Neural progenitor cell (in vitro differentiated cells): ENCODE results near the gene SHISAL1. TPM values are rescaled to one million over a fixed set of nuclear protein-coding genes. Genes with fewer than 3 reads are reported as not detected.

Source experiments
- DNase-seq: peaks from one replicate; pipeline ENCODE4 v3.0.0-alpha.2; 2016; ENCODE audit warnings: low spot score
- H2AFZ ChIP-seq: fragments of 200-600 bp; sonication (generic); replicated peaks from 2 replicates; pipeline ENCODE4 v1.6.1; 2016; ENCODE audit warnings: antibody characterized with exemption
- H3F3A ChIP-seq: fragments of 200-600 bp; sonication (generic); 2 replicates; pipeline ENCODE4 v1.6.1; 2016; ENCODE audit warnings: antibody characterized with exemption, low read depth
- H3K27ac ChIP-seq: fragments of 200-600 bp; sonication (generic); 2 replicates; pipeline ENCODE4 v1.5.1; 2016; ENCODE audit warnings: mild to moderate bottlenecking
- H3K27me3 ChIP-seq: fragments of 200-600 bp; sonication (generic); 2 replicates; pipeline ENCODE4 v1.6.1; 2016; ENCODE audit warnings: mild to moderate bottlenecking, moderate library complexity
- H3K36me3 ChIP-seq: fragments of 200-600 bp; sonication (generic); 2 replicates; pipeline ENCODE4 v1.5.1; 2016
- H3K4me1 ChIP-seq: fragments of 200-600 bp; sonication (generic); 2 replicates; pipeline ENCODE4 v1.6.1; 2016; ENCODE audit warnings: mixed run types
- H3K4me2 ChIP-seq: fragments of 200-600 bp; sonication (generic); 2 replicates; pipeline ENCODE4 v1.6.1; 2016
- H3K4me3 ChIP-seq: fragments of 200-600 bp; sonication (generic); 2 replicates; pipeline ENCODE4 v1.5.1; 2016
- H3K79me2 ChIP-seq: fragments of 200-600 bp; sonication (generic); 2 replicates; pipeline ENCODE4 v1.6.1; 2016; ENCODE audit warnings: low read depth
- H3K9ac ChIP-seq: fragments of 200-600 bp; sonication (generic); 2 replicates; pipeline ENCODE4 v1.6.1; 2016
- H3K9me3 ChIP-seq: fragments of 200-600 bp; sonication (generic); 2 replicates; pipeline ENCODE4 v1.5.1; 2016; ENCODE audit warnings: low read depth
- H4K20me1 ChIP-seq: fragments of 200-600 bp; sonication (generic); 2 replicates; pipeline ENCODE4 v1.6.1; 2016; ENCODE audit warnings: low read depth
- H3K27ac Mint-ChIP-seq: 3 replicates; pipeline ENCODE4 v1.8.0; 2021; ENCODE audit warnings: mixed read lengths
- H3K27me3 Mint-ChIP-seq: 2 replicates; pipeline ENCODE4 v1.8.0; 2022; ENCODE audit warnings: low read depth, mild to moderate bottlenecking, inconsistent platforms, moderate library complexity, mixed read lengths; ENCODE audit not compliant: insufficient read depth
- H3K36me3 Mint-ChIP-seq: 3 replicates; pipeline ENCODE4 v1.8.0; 2021; ENCODE audit warnings: mixed read lengths
- H3K4me1 Mint-ChIP-seq: 3 replicates; pipeline ENCODE4 v1.8.0; 2021; ENCODE audit warnings: mixed read lengths
- H3K4me3 Mint-ChIP-seq: 3 replicates; pipeline ENCODE4 v1.8.0; 2021; ENCODE audit warnings: mild to moderate bottlenecking, moderate library complexity, mixed read lengths
- H3K9me3 Mint-ChIP-seq: 3 replicates; pipeline ENCODE4 v1.8.0; 2020; ENCODE audit warnings: mixed read lengths
- CTCF ChIP-seq: fragments of 200-600 bp; sonication (generic); IDR thresholded peaks from 2 replicates; pipeline ENCODE4 v1.5.1; 2017; ENCODE audit warnings: antibody characterized with exemption, mild to moderate bottlenecking
- EZH2 ChIP-seq: fragments of 200-600 bp; sonication (generic); IDR thresholded peaks from 2 replicates; pipeline ENCODE4 v1.6.1; 2017; ENCODE audit warnings: antibody characterized with exemption, mild to moderate bottlenecking, moderate library complexity
- EZH2phosphoT487 ChIP-seq: fragments of 200-600 bp; sonication (generic); IDR thresholded peaks from 2 replicates; pipeline ENCODE4 v1.6.1; 2017; ENCODE audit warnings: antibody characterized with exemption
- total RNA-seq: library from RNA; depleted of rRNA; stranded (reverse); fragments of >200 nt; gene quantifications from 2 replicates; pipeline ENCODE4 v1.2.3, GENCODE V29; 2015; ENCODE audit warnings: low replicate concordance

Gene SHISAL1
- total RNA-seq, 1 donor from 2014 or later = 4.4 TPM

- Mint-ChIP-seq H3K36me3 (no peaks in the 10 kb centered on the region), H3K27ac (peak overlapping the region; percentile 79), H3K4me1 (peaks cover 3% of the 10 kb centered on the region), H3K27me3 (peaks cover 5% of the 10 kb centered on the region), H3K9me3 (no peaks in the 10 kb centered on the region), H3K4me3 (no peak overlapping the region)
- Histone ChIP-seq H3K27ac (no peak overlapping the region), H4K20me1 (no peaks in the 10 kb centered on the region), H3K9me3 (no peaks in the 10 kb centered on the region), H3K4me3 (no peak overlapping the region), H3K79me2 (no peaks in the 10 kb centered on the region), H3F3A (no peaks in the 10 kb centered on the region), H3K4me2 (no peak overlapping the region), H3K4me1 (peaks cover 3% of the 10 kb centered on the region), H3K9ac (no peak overlapping the region), H3K36me3 (no peaks in the 10 kb centered on the region), H3K27me3 (no peaks in the 10 kb centered on the region), H2AFZ (no peak overlapping the region)
- no peak for TF ChIP-seq EZH2
- TF ChIP-seq CTCF = no peak
- TF ChIP-seq EZH2phosphoT487 = no peak
- DNase-seq = no peak
These were observed 111.1 kb downstream of the SHISAL1 start for GRCh38 chr22:44201665-44202064.

- Histone ChIP-seq H3K4me3 (no peak overlapping the region), H3K4me1 (peaks cover 8% of the 10 kb centered on the region), H3F3A (no peaks in the 10 kb centered on the region), H4K20me1 (no peaks in the 10 kb centered on the region), H3K27me3 (no peaks in the 10 kb centered on the region), H3K9me3 (no peaks in the 10 kb centered on the region), H3K9ac (no peak overlapping the region), H2AFZ (no peak overlapping the region), H3K4me2 (no peak overlapping the region), H3K36me3 (no peaks in the 10 kb centered on the region), H3K79me2 (no peaks in the 10 kb centered on the region), H3K27ac (no peak overlapping the region)
- Mint-ChIP-seq H3K4me1 (peaks cover 6% of the 10 kb centered on the region), H3K27ac (no peak overlapping the region), H3K27me3 (peaks cover 5% of the 10 kb centered on the region), H3K9me3 (no peaks in the 10 kb centered on the region), H3K4me3 (no peak overlapping the region), H3K36me3 (no peaks in the 10 kb centered on the region)
- no peak for DNase-seq
- TF ChIP-seq CTCF (no peak), EZH2 (no peak), EZH2phosphoT487 (no peak)
These were observed 111.7 kb downstream of the SHISAL1 start for GRCh38 chr22:44200855-44201550.

GRCh38 chr22:44200451-44200850 is 112.3 kb downstream of the SHISAL1 start:
- H3K79me2 ChIP-seq = no peaks in the 10 kb centered on the region
- DNase-seq = no peak
- H3K9ac ChIP-seq = no peak overlapping the region
- H3K36me3 ChIP-seq = no peaks in the 10 kb centered on the region
- no peak overlapping the region for H3K4me2 ChIP-seq
- H3K9me3 ChIP-seq = no peaks in the 10 kb centered on the region
- Mint-ChIP-seq H3K27ac (no peak overlapping the region), H3K9me3 (no peaks in the 10 kb centered on the region), H3K36me3 (no peaks in the 10 kb centered on the region), H3K4me3 (no peak overlapping the region), H3K4me1 (peaks cover 8% of the 10 kb centered on the region), H3K27me3 (peaks cover 5% of the 10 kb centered on the region)
- no peak overlapping the region for H2AFZ ChIP-seq
- no peaks in the 10 kb centered on the region for H4K20me1 ChIP-seq
- no peak overlapping the region for H3K4me3 ChIP-seq
- H3K27me3 ChIP-seq = no peaks in the 10 kb centered on the region
- no peak for TF ChIP-seq EZH2
- H3F3A ChIP-seq = no peaks in the 10 kb centered on the region
- H3K4me1 ChIP-seq = peaks cover 14% of the 10 kb centered on the region
- no peak overlapping the region for H3K27ac ChIP-seq

GRCh38 chr22:44199866-44200265 is 112.9 kb downstream of the SHISAL1 start:
- H4K20me1 ChIP-seq = no peaks in the 10 kb centered on the region
- no peak overlapping the region for H2AFZ ChIP-seq
- H3K4me1 ChIP-seq = peaks cover 16% of the 10 kb centered on the region
- no peaks in the 10 kb centered on the region for H3K36me3 ChIP-seq
- Mint-ChIP-seq H3K4me1 (peaks cover 8% of the 10 kb centered on the region), H3K36me3 (no peaks in the 10 kb centered on the region), H3K4me3 (no peak overlapping the region), H3K27me3 (peaks cover 7% of the 10 kb centered on the region), H3K9me3 (no peaks in the 10 kb centered on the region), H3K27ac (no peak overlapping the region)
- no peak overlapping the region for H3K9ac ChIP-seq
- H3K27ac ChIP-seq = no peak overlapping the region
- DNase-seq = no peak
- no peaks in the 10 kb centered on the region for H3K9me3 ChIP-seq
- no peaks in the 10 kb centered on the region for H3K79me2 ChIP-seq
- H3K4me3 ChIP-seq = no peak overlapping the region
- H3K4me2 ChIP-seq = no peak overlapping the region
- H3K27me3 ChIP-seq = no peaks in the 10 kb centered on the region
- TF ChIP-seq EZH2 (no peak), EZH2phosphoT487 (no peak), CTCF (no peak)
- H3F3A ChIP-seq = no peaks in the 10 kb centered on the region
